OCI-LY7 (cell line): ENCODE results near the gene CABP1. TPM values are rescaled to one million over a fixed set of nuclear protein-coding genes. Genes with fewer than 3 reads are reported as not detected.

Experiments
- BruUV-seq: library from RNA; stranded (reverse); fragments of 400-500 nt; replicated peaks from 2 replicates; lab custom pipeline; 2021; lab: Mats Ljungman, UMichigan
- CTCF ChIA-PET: fragments of 300-600 bp; sonication (Branson Sonifier 250); formaldehyde crosslinking; loops from one replicate; lab custom pipeline; 2022; ENCODE audit warnings: antibody characterized with exemption; ENCODE audit not compliant: unreplicated experiment; lab: Charles Lee
- POLR2A ChIA-PET: fragments of 300-600 bp; sonication (Branson Sonifier 250); formaldehyde crosslinking; loops from one replicate; lab custom pipeline; 2022; ENCODE audit warnings: antibody characterized with exemption; lab: Charles Lee
- DNase-seq: peaks from one replicate; pipeline ENCODE4 v3.0.0-alpha.2; 2015; ENCODE audit warnings: low spot score
- H2AFZ ChIP-seq: fragments of 200-600 bp; sonication (generic), shearing (Covaris generic); 2 replicates; pipeline ENCODE4 v1.6.1; 2014; ENCODE audit warnings: mild to moderate bottlenecking, antibody characterized with exemption, low read length, moderate library complexity
- H3K27ac ChIP-seq: fragments of 200-600 bp; sonication (generic); 2 replicates; pipeline ENCODE4 v1.5.1; 2014; ENCODE audit warnings: mixed run types, low read depth, mild to moderate bottlenecking, moderate library complexity, low read length, inconsistent platforms; ENCODE audit not compliant: poor library complexity, severe bottlenecking
- H3K36me3 ChIP-seq: fragments of 200-600 bp; sonication (generic); 2 replicates; pipeline ENCODE4 v1.6.1; 2014; ENCODE audit warnings: mild to moderate bottlenecking, antibody characterized with exemption, low read length, moderate library complexity, mixed read lengths; ENCODE audit not compliant: insufficient read depth
- H3K4me1 ChIP-seq: fragments of 200-600 bp; sonication (generic); 2 replicates; pipeline ENCODE4 v1.5.1; 2014; ENCODE audit warnings: mild to moderate bottlenecking, low read length; ENCODE audit not compliant: insufficient read depth, poor library complexity, severe bottlenecking
- H3K4me2 ChIP-seq: fragments of 200-600 bp; sonication (generic); 2 replicates; pipeline ENCODE4 v1.6.1; 2014; ENCODE audit warnings: mild to moderate bottlenecking, low read length
- H3K4me3 ChIP-seq: fragments of 200-600 bp; sonication (generic); 2 replicates; pipeline ENCODE4 v1.5.1; 2014; ENCODE audit warnings: mild to moderate bottlenecking, low read depth, low read length; ENCODE audit not compliant: poor library complexity, severe bottlenecking
- H3K79me2 ChIP-seq: fragments of 200-600 bp; sonication (generic); 2 replicates; pipeline ENCODE4 v1.6.1; 2016; ENCODE audit warnings: low read depth, mild to moderate bottlenecking, low read length, moderate library complexity, mixed read lengths; ENCODE audit not compliant: insufficient read depth
- H3K9me2 ChIP-seq: fragments of 200-600 bp; sonication (generic); 2 replicates; pipeline ENCODE4 v1.6.1; 2016; ENCODE audit warnings: mild to moderate bottlenecking, low read length, mixed read lengths; ENCODE audit not compliant: insufficient read depth
- H3K9me3 ChIP-seq: fragments of 200-600 bp; sonication (generic); 2 replicates; pipeline ENCODE4 v1.6.1; 2014; ENCODE audit warnings: mild to moderate bottlenecking, mixed run types, low read length, mixed read lengths
- H4K20me1 ChIP-seq: fragments of 200-600 bp; sonication (generic); 2 replicates; pipeline ENCODE4 v1.6.1; 2014; ENCODE audit warnings: mild to moderate bottlenecking, antibody characterized with exemption, low read length, moderate library complexity, mixed read lengths; ENCODE audit not compliant: insufficient read depth
- CTCF ChIP-seq: fragments of 200-600 bp; sonication (generic); conservative IDR thresholded peaks from 2 replicates; pipeline ENCODE4 v1.5.1; 2014; ENCODE audit warnings: mild to moderate bottlenecking, antibody characterized with exemption, low read length, moderate library complexity, mixed read lengths
- EZH2phosphoT487 ChIP-seq: fragments of 200-600 bp; sonication (generic); IDR thresholded peaks from 2 replicates; pipeline ENCODE4 v1.6.1; 2018; ENCODE audit warnings: low read depth, borderline replicate concordance, mild to moderate bottlenecking, mixed run types, antibody characterized with exemption, low read length, moderate library complexity, mixed read lengths
- intact Hi-C: fragments of 100-400 bp; cut with micrococcal nuclease; formaldehyde crosslinking; loops from one replicate; pipeline ENCODE4 v1.10.0; 2022; ENCODE audit not compliant: unreplicated experiment
- total RNA-seq, 2 experiments: library from RNA; depleted of rRNA in 1 of 2; stranded (reverse); fragments of >200 nt in 1 of 2; shearing (Covaris generic) in 1 of 2; gene quantifications; 2 replicates each; pipeline ENCODE4 v1.2.3, GENCODE V29; 2014 to 2022

CABP1 gene
- total RNA-seq, 2 experiments from 2014 or later, result 0.79 to 3.8 TPM

DNA sequence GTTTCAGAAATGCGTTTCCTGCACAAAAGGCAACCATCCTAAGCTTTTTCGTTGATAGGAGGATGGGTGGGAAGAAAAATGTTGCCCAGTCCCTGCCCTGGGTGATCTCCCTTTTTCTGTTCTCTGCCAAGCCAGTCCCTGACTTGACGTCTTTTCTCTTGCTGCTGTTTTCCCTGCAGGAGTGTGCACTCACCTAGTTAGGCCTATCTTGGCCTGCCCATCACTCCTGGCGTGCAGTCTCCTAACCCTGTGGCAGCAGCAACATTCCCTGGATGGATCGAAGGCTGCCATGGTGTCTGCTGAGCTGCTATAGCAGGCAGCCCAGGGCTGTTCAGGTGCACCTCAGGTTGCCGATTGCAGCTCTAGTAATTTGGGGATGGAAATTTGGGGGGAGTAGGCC is 71.0 kb downstream of the CABP1 start:
- H3K9me2 ChIP-seq, result no peaks in the 10 kb centered on the region
- H3K4me2 ChIP-seq, result peak overlapping the region; percentile 84
- intact Hi-C loops, result loop anchor here (2.0 to 5.0 kb wide), 2 partner anchors 25 to 84 kb away; partner anchors contain the start of gene MLEC
- no peak for TF ChIP-seq EZH2phosphoT487
- no peak for TF ChIP-seq CTCF
- no peaks in the 10 kb centered on the region; the same call in 1 of the 2 replicates for H3K79me2 ChIP-seq
- CTCF ChIA-PET, result interaction anchor here (1.3 kb wide), 1 partner anchor 46 kb away, joined by 4 read pairs; no protein-coding TSS in a partner anchor
- POLR2A ChIA-PET, result interaction anchor here (0.7 kb wide), 1 partner anchor 14 kb away, joined by 3 read pairs; no protein-coding TSS in a partner anchor
- BruUV-seq, result no TSS peak
- peaks cover 30% of the 10 kb centered on the region for H3K36me3 ChIP-seq
- peak overlapping the region; percentile 46 for H3K27ac ChIP-seq
- no peaks in the 10 kb centered on the region for H3K9me3 ChIP-seq
- H3K4me3 ChIP-seq, result peak overlapping the region; percentile 98
- peaks cover 37% of the 10 kb centered on the region for H3K4me1 ChIP-seq
- DNase-seq, result no peak
- H2AFZ ChIP-seq, result peak overlapping the region; percentile 80; the same call in 1 of the 2 replicates
- no peaks in the 10 kb centered on the region for H4K20me1 ChIP-seq

DNA sequence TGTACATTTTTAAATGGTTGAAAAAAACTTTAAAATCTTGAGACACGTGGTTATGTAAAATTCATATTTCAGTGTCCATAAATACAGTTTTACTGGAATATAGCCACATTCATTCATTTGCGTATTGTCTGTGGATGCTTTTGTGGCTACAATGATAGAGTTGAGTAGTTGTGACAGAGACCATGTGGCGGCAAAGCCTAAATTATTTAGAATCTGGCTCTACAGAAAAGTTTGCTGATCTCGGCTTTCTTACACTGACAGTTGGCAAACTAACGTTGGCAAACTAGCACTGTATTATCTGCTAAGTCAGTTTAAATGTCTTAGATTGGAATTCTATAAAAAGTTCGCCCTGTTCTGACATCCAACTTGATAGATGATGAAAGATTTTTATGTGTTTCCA is 72.2 kb downstream of the CABP1 start:
- intact Hi-C loops, result loop anchor here (5.0 kb wide), 1 partner anchor 85 kb away; no protein-coding TSS in a partner anchor
- BruUV-seq, result no TSS peak

DNA sequence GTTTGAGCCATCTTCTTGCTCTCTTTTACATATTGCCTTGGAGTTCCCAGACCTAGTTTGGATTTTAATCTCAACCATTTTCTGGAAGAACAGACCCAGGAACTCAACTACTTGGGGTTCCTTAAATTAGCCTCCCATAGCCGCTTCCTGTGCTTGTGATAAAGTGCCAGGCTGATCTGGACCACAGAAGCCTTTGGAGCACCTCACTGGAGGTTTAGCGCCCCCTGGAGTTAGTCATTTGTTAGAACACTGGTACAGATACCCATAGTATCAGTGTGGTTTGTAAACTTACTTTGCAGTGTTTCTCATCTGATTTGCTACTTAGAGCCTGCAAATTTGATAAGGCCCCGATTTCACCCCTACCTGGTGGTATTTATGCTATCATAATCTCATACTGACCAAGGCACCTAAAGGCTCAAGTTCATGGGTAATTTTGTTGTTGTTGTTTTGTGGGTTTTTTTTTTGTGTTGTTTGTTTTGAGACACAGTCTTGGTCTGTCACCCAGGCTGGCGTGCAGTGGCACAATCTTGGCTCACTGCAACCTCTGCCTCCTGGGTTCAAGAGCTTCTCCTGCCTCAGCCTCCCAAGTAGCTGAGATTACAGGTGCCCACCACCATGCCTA is 73.5 kb downstream of the CABP1 start:
- CTCF ChIA-PET, result no interaction called here
- H3K79me2 ChIP-seq, result no peaks in the 10 kb centered on the region; the same call in 1 of the 2 replicates

More for the DNA sequence above, 72.2 kb downstream of the CABP1 start:
- Histone ChIP-seq H3K9me3 (no peaks in the 10 kb centered on the region), H3K4me1 (peaks cover 37% of the 10 kb centered on the region), H3K36me3 (peaks cover 38% of the 10 kb centered on the region), H3K27ac (no peak overlapping the region), H3K4me3 (no peak overlapping the region), H3K4me2 (peak overlapping the region; percentile 84), H4K20me1 (no peaks in the 10 kb centered on the region), H2AFZ (no peak overlapping the region), H3K9me2 (no peaks in the 10 kb centered on the region), H3K79me2 (no peaks in the 10 kb centered on the region; the same call in 1 of the 2 replicates)
- ChIA-PET CTCF (no interaction called here), POLR2A (interaction anchor here (0.6 kb wide), 1 partner anchor 44 kb away, joined by 3 read pairs; no protein-coding TSS in a partner anchor)
- no peak for TF ChIP-seq EZH2phosphoT487
- no peak for DNase-seq

More for the DNA sequence above, 73.5 kb downstream of the CABP1 start:
- H3K4me1 ChIP-seq, result peaks cover 37% of the 10 kb centered on the region
- H4K20me1 ChIP-seq, result no peaks in the 10 kb centered on the region
- H3K9me2 ChIP-seq, result no peaks in the 10 kb centered on the region
- peak; percentile 92 for DNase-seq
- no peak overlapping the region for H3K27ac ChIP-seq
- POLR2A ChIA-PET, result no interaction called here
- H3K4me3 ChIP-seq, result no peak overlapping the region
- H3K36me3 ChIP-seq, result peaks cover 49% of the 10 kb centered on the region
- TF ChIP-seq EZH2phosphoT487 (no peak), CTCF (peak; percentile 97)
- H3K4me2 ChIP-seq, result peak overlapping the region; percentile 38
- H2AFZ ChIP-seq, result no peak overlapping the region
- intact Hi-C loops, result loop anchor here (1.0 to 5.0 kb wide), 4 partner anchors 26 to 131 kb away; no protein-coding TSS in a partner anchor
- H3K9me3 ChIP-seq, result no peaks in the 10 kb centered on the region
- BruUV-seq, result no TSS peak

Other genes with a start within 250 kb of the CABP1 start
- 543 and 591 TPM in 2 replicates for gene COX6A1, start 202.5 kb upstream of the CABP1 start, total RNA-seq (2014; rRNA removed; shearing (Covaris generic))
- gene COX6A1, start 202.5 kb upstream of the CABP1 start, total RNA-seq (2022), result 449 and 453 TPM in 2 replicates
- gene TRIAP1, start 194.2 kb upstream of the CABP1 start, total RNA-seq (2014; rRNA removed; shearing (Covaris generic)), result 23.9 and 28.3 TPM in 2 replicates
- 25.9 and 26.4 TPM in 2 replicates for gene TRIAP1, start 194.2 kb upstream of the CABP1 start, total RNA-seq (2022)
- gene GATC, start 194.2 kb upstream of the CABP1 start, total RNA-seq (2014; rRNA removed; shearing (Covaris generic)), result 36.1 and 37.6 TPM in 2 replicates
- 34.6 and 35.8 TPM in 2 replicates for gene GATC, start 194.2 kb upstream of the CABP1 start, total RNA-seq (2022)
- gene SRSF9, start 170.9 kb upstream of the CABP1 start, total RNA-seq (2014; rRNA removed; shearing (Covaris generic)), result 181 and 203 TPM in 2 replicates
- 281 and 295 TPM in 2 replicates for gene SRSF9, start 170.9 kb upstream of the CABP1 start, total RNA-seq (2022)
- 354 and 400 TPM in 2 replicates for gene DYNLL1, start 144.5 kb upstream of the CABP1 start, total RNA-seq (2014; rRNA removed; shearing (Covaris generic))
- 296 and 321 TPM in 2 replicates for gene DYNLL1, start 144.5 kb upstream of the CABP1 start, total RNA-seq (2022)
- gene COQ5, start 111.5 kb upstream of the CABP1 start, total RNA-seq (2014; rRNA removed; shearing (Covaris generic)), result 29.4 and 40.9 TPM in 2 replicates
- gene COQ5, start 111.5 kb upstream of the CABP1 start, total RNA-seq (2022), result 48.8 and 49.5 TPM in 2 replicates
- gene RNF10, start 106.3 kb upstream of the CABP1 start, total RNA-seq (2014; rRNA removed; shearing (Covaris generic)), result 52.2 and 66.3 TPM in 2 replicates
- 150 TPM in 2 replicates for gene RNF10, start 106.3 kb upstream of the CABP1 start, total RNA-seq (2022)
- 65.8 and 73.4 TPM in 2 replicates for gene POP5, start 59.2 kb upstream of the CABP1 start, total RNA-seq (2014; rRNA removed; shearing (Covaris generic))
- gene POP5, start 59.2 kb upstream of the CABP1 start, total RNA-seq (2022), result 61.8 and 61.9 TPM in 2 replicates
- gene MLEC, start 46.5 kb downstream of the CABP1 start, total RNA-seq (2014; rRNA removed; shearing (Covaris generic)), result 69.7 and 74.1 TPM in 2 replicates
- gene MLEC, start 46.5 kb downstream of the CABP1 start, total RNA-seq (2022), result 82.4 and 101 TPM in 2 replicates
- 16.5 and 17.2 TPM in 2 replicates for gene UNC119B, start 69.8 kb downstream of the CABP1 start, total RNA-seq (2014; rRNA removed; shearing (Covaris generic))
- 24.6 and 27.4 TPM in 2 replicates for gene UNC119B, start 69.8 kb downstream of the CABP1 start, total RNA-seq (2022)
- 7.7 and 8.8 TPM in 2 replicates for gene ACADS, start 85.2 kb downstream of the CABP1 start, total RNA-seq (2014; rRNA removed; shearing (Covaris generic))
- 11.2 and 14.5 TPM in 2 replicates for gene ACADS, start 85.2 kb downstream of the CABP1 start, total RNA-seq (2022)